CD4-positive, alpha-beta T cell treated with Interleukin-17A for 4 hours (primary cell): ENCODE results near the gene HAPLN2.
A peak's percentile ranks its signal among the peaks of the same experiment; 100 is the strongest.
"Not testable (repeated sequence)": the region's sequence is repeated elsewhere in the genome, so short reads cannot be mapped to it uniquely, and the experiment has no call there.

Experiments
- DNase-seq: peaks from one replicate; pipeline ENCODE4 v3.0.0-alpha.2; 2020; ENCODE audit warnings: mixed read lengths

The HAPLN2 gene

DNA sequence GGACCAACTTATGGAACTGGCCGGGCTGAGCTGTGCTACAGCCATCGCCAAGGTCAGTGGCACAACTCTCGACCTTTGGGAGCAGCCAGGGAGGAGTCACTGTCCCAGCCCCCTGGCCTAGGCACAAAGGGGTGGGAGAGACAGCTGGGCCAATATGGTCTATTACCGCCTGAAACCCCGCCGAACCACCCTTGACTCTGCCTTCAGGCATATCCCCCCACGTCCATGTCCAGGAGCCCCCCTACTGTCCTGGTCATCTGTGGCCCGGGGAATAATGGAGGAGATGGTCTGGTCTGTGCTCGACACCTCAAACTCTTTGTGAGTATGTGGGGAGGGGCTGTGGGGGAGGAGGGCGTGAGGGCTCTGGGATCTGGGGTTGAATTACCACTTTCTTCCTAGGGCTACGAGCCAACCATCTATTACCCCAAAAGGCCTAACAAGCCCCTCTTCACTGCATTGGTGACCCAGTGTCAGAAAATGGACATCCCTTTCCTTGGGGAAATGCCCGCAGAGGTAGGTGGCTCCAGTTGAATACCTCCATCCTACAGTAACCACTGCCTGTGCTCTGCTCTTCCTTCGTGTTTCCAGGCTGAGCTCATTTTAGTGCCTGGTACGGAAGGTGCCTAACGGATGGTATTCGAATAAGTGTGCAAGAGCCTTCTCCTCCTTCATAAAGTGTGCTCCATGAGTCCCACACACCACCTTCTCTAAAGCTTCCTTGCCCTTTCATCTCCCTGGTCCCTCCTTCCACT, 26.9 kb upstream of the HAPLN2 start:
- DNase-seq = no peak

DNA sequence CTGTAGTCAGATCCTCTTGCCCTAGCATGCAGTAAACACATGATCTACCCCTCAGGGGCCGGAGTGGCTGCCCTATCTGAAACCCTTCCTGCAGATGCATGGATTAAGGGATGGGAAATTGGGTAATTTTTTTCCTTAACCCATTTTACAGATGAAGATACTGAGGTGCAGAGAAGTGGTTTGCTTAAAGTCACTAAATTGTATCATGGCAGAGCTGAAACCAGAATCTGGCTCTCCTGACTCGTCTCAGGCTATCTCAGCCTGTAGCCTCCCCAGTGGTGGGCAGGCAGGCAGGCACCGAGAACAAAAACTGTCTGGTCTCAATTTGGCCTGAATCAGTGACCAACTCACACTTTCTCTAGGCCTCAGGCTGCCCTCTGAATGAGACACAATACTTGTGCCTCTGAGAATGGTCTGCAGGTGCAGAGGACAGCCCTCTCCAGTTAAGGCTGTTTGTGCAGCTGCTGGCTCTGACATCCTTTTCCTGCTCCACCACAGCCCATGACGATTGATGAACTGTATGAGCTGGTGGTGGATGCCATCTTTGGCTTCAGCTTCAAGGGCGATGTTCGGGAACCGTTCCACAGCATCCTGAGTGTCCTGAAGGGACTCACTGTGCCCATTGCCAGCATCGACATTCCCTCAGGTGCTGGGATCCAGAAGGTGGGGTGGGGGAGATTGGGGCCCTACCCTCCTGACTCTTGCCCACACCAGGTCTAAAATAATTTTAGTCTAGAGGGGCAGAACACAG, 26.1 kb upstream of the HAPLN2 start:
- DNase-seq = no peak

DNA sequence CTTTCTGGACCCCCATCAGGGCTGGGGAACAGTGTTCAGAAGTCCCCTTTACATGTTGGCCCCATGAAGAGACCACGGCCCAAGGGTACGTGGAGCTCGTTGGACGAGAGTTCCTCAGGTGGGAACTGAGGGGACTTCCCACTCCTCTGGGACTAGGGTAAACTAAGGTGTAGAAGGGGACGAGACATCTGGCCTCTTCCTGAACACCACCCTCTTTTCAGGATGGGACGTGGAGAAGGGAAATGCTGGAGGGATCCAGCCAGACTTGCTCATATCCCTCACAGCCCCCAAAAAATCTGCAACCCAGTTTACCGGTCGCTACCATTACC, 25.6 kb upstream of the HAPLN2 start:
- DNase-seq = no peak

DNA sequence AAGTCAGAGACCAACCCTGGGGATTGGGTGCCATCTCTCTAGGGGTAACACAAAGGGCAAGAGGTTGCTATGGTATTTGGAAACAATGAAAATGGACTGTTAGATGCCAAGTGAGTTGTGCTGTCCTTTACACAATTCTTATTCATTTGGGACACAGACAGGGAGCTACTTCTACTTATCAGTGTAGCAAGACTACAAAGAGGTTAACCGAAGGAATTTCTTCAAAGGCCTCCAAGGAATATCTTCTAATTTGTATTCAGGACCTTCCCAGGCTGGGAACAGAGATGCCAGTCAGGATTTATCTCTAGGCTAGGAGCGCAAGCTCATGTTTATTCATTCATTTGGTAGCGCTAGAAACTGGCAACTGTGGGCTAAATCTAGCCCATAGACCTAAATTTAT, 25.0 kb upstream of the HAPLN2 start:
- DNase-seq = no peak

DNA sequence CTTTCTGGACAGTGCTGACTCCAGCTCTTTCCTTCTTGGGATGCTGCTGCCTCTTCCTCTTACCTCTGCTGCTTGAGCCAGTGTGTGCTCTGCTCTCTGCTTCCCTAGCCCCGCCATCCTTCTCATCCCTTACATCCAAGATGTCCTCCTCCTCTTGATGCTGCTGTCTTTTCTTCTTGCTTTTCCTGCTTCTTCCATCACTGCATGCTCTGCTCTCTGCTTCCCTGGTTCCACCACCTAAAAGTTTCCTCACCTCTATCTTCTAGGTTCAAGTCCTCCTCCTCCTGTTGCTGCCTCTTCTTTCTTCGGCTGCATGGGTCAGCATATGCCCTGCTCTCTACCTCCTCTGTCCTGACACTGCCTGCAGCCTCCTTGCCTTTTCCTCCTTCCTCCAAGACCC, 24.2 kb upstream of the HAPLN2 start:
- DNase-seq = no peak

DNA sequence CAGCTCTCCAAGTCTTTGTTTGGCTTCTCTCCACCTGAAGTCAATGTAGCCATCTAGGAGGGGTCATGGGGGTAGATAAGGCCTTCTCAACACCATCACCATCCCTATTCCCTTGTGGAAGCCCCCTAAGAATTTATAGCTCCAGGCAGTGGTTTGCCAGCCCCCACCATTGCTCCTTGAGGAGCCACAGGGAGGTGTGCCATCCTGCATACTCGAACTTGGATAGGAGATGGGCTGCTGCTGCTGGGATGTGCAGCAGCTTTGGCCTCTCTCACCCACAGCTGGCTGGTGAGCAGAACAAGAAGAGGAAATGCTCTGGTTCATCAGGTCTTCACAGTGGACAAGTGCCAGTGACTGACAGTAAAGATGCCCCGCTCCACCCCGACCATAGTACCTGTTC, 22.8 kb upstream of the HAPLN2 start:
- no peak for DNase-seq

DNA sequence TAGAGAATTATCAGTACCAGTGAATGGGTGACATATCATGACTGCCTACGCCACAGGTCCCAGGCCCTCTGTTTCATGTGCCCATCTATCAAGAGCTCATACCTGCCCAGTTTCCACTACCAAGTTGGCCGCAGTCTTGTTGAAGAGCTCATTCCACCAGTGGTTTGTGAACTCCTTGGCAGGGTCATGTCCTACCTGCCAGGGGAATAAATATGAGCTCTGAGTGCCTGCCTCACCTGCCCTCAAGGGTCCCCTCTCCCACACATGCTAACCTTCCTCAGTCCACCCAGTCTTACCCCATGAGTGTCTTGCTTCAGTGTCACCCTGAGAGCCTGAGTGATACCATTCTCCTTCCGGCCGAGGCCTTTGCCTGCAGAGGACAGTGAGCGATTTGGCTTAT, 21.1 kb upstream of the HAPLN2 start:
- no peak for DNase-seq

DNA sequence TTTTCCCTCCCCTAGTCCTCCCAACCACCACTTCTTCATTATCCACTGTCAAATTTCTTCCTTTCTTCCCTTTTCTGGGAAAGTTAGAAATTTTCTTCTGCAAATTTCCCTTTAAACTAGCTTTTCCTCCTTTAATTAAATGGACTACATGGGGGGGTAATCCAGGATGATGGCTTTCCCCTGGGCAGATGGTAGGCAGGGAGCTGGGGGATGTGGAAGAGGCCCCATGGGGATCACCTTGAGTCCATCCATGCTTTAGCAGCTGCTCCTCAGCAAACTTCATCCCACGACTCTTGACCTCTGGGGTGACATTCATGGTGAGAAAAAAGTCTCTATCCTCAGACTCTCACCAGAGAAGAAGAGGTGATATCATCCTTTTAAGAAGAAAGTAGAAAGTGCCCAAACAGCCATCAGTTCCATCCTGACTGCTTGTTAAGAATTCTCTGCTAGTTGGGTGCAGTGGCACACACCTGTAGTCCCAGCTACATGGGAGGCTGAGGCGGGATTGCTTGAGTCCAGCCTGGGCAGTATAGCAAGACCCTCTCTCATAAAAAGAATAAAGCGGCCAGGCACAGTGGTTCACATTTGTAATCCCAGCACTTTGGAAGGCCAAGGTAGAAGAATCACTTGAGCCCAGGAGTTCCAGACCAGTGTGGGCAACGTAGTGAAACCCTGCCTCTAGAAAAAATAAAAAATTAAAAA, 20.3 kb upstream of the HAPLN2 start:
- no peak for DNase-seq

DNA sequence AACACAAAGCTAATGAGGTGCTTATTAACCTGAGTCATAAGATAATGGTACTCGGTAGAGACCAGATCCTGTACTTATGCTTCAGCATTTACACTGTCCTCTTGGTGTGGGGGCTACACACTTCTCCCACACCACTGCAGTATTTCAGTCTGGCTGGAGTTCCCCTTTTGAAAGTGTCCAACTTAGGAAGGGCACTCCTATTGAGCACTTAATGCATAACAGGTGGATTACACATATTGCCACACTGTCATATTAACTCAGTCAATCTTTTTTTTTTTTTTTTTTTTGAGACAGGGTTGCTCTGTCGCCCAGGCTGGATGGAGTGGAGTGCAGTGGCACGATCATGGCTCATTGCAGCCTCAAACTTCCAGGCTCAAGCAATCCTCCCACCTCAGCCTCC, 19.4 kb upstream of the HAPLN2 start:
- DNase-seq = no peak

DNA sequence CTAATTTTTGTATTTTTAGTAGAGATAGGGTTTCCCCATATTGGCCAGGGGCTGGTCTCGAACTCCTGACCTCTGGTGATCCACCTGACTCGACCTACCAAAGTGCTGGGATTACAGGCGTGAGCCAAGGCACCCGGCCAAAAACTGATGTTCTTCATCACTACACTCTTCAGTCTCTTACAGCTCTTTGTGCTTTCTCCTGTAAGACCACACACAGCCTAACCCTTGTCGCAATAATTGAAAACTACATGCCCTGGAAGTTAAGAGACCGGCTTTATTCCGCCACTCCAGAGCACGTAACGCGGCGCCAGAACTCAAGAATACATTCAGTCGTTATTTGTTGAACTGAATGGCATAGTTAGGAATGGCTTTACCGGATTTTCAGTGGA, 18.5 kb upstream of the HAPLN2 start:
- DNase-seq = no peak

DNA sequence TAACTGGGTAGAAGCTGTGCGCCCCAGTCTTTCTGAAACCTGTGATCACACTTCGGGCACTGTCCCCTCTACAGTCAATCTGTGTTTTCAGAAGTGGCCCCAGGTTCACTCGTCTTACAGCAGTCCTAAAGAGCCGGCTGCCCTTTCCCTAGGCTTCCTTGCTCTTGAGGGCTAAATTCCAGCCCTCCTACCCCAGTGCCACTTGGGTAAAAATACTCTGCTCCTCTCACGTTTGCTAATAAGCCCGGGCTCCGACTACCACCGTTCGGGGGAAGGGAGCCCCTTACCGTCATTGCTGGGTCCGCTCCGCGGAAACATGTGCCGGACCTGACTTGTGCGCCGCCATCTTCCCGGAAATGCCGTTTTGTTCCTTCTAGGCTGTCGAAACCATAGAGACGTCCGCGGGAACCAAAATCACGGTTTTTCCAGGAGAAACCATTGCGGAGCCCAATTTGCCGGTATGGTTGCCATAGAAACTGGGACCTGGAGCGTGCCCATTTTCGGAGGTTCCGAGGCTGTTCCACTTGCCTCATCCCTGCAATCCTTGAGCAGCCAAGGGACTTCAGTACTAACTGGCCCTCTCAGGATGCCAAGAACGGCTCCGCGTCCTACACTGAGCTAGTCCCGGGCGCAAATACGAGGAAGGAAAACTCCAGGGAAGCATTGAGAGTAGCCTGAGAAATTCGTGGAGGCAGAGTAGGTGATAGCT, 17.9 kb upstream of the HAPLN2 start, which contains the start of gene GPATCH4:
Gene GPATCH4 (minus strand): TSS at position 358 of the 709 bp plus-strand sequence.
- DNase-seq = peak; percentile 78

DNA sequence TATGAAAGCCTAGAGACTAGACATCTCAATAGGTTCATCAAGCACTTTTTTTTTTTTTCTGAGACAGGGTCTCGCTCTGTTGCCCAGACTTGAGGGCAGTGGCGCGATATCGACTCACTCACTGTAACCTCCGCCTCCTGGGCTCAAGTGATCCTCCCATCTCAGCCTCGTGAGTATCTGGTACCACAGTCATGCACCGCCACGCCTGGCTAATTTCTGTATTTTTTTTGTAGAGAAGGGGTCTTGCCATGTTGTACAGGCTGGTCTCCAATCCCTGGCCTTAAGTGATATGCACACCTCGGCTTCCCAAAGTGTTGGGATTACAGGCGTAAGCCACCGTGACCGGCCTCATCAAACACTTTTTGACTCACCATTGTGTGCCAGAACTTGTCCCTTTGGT, 17.3 kb upstream of the HAPLN2 start:
- no peak for DNase-seq

DNA sequence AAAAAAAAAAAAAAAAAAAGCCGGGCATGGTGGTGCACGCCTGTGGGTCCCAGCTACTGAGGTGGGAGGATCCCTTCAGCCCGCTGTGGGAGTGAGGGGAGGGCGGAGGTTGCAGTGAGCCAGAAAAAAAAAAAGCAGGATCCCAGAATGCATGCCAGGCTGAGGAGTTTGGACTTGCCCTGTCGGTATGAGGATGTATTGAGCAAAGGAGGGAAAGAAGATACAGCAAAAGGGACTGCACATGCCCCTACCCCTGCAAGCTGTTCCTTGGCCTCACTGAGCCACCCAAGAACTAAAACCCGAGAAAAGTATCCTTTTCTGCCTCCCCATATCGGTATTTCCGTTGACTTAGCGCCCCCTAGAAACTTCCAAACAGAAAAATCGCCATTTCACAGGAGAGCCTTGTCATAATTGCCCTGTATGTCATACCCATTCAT, 16.6 kb upstream of the HAPLN2 start:
- peak; percentile 17 for DNase-seq

DNA sequence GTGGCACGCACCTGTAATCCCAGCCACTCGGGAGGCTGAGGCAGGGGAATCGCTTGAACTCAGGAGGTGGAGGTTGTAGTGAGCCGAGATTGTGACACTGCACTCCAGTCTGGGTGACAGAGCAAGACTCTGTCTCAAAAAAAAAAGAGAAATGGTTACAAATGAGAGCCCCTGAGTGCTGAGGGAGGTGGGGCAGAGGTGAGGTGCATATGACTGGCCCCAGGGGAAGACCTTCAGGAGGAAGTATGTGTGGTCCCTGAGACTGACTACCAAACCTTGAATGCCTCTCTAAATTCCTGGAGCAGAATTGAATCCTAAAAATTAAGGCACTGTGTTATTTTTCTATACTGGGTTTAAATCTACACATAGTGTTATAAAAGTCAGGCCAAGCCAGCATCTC, 11.9 kb upstream of the HAPLN2 start:
- not testable (repeated sequence) for DNase-seq

DNA sequence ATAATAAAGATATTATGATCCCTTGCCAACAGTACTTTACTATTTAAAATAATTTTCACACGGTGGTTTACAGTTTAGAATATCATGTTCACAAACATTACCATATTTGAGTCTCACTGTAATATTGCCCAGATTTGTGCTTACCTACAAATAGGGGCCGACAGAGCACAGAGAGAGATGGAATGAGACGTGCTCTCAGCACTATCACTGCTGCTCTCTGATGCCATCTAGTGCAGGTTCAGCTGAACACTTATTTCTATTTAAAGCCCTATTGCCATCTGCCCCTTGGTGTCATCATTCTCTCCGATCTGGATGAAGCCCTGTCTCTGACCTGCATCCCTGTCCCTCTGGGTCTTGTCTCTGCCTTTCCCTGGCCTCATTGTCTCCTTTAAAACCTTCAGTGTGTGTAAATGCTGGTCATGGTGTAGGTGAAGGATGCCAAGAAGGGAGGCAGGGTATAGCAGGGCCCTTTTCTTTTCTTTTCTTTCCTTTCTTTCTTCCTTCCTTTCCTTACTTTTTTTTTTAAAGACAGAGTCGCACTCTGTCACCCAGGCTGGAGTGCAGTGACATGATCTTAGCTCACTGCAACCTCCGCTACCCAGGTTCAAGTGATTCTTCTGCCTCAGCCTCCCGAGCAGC, 11.1 kb upstream of the HAPLN2 start:
- DNase-seq = peak; percentile 72

DNA sequence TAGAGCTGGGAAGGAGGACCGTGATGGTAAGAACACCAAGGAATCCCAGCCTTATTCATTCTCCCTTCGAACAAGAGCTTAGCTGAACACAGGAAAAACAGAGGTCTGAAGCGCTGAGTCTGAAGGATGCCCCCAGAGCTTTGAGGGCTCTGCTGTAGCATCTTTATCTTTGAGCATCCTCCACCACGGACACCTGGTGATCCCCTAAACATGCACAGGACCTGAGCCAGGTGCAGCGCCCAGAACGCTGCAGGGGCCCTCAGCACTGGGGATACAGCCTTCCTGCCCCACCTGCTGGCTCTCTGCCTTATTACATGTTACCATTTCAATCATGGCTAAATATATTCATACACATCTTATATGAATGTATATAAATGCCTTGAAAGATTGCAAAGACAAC, 10.2 kb upstream of the HAPLN2 start:
- DNase-seq = peak; percentile 72

DNA sequence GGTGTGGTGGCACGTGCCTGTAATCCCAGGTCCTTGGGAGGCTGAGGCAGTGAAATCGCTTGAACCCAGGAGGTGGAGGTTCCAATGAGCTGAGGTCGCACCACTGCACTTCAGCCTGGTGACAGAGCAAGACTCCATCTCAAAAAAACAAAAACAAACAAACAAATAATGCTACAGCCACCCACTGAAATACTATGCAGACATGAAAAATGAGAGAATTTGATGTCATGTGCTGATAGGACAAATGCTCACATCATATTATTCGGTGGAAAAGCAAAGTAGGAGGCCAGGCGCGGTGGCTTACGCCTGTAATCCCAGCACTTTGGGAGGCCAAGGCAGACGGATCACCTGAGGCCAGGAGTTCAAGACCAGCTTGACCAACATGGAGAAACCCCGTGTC, 9.1 kb upstream of the HAPLN2 start:
- DNase-seq = not testable (repeated sequence)

DNA sequence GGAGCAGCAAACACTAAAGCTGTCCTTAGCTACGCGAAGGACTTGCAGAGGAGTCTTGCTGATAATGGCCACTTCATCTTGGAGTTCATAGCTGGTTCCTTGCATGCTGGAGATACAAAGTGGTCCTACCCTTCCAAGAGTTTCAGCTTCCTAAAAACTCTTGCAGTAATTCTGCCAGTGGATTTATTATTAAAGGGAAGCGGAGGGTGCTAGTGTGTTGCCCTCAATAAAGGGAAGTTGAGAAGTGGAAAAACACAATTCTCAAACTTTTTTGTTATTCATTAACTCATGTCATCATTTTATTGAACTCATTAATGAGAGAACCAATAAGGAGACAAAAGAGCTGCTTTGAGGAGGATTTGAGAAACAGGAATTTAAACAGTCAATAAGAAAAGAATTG, 6.5 kb upstream of the HAPLN2 start:
- no peak for DNase-seq

DNA sequence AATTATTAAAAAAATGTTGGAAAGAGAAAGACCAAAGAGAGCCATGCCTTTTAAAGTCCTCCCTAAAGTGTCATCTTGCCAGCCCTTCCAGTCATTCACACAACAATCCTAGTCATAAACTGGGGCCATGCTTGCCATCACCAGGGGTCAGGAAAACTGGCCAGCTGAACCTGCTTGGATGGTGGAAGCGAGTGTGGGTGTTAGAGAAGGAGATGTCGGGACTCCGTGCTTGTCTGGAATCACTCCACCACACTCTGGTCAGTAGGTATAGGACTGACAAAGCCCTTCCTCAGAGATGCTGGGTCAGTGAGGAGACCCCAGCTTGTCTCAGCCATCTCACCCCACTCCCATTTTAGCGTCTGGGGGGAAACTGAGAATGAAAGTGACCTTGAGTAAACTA, 3.3 kb upstream of the HAPLN2 start:
- no peak for DNase-seq

DNA sequence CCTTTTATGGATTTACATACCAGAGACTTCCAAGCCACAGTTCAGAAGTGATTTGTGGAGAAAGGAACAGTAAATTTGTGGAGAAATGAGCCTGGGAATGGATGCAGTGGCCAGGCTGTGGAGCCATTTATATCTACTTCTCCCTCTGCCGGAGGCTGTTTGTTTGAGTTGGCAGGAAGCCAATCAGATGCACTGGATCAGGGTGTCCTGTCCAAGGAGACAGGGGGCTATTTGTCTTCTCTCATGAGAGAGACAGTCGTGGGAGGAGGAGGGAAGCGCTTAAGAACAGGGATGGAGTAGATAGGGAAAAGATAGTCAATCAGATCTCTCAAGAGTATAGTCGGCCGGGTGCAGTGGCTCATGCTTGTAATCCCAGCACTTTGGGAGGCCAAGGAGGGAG, 2.8 kb upstream of the HAPLN2 start:
- DNase-seq = no peak

DNA sequence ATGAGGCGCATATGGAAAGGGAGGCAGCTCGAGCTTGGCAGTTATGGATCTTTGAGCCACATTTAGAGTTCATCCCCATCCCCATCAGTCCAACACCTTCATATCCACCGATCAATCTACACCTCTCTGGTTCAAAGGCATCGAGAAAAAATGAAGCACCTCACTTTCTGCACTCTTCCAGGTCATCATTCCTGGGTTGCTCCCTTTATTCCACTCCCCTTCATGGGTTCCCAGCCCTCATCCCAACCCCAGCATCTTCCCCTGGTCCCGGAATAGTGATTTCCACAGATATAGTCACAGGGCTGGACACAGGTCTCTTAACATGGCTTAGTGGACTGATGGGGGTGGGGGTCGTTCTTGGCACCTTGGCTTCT, 354 bp downstream of the HAPLN2 start:
- DNase-seq = no peak

DNA sequence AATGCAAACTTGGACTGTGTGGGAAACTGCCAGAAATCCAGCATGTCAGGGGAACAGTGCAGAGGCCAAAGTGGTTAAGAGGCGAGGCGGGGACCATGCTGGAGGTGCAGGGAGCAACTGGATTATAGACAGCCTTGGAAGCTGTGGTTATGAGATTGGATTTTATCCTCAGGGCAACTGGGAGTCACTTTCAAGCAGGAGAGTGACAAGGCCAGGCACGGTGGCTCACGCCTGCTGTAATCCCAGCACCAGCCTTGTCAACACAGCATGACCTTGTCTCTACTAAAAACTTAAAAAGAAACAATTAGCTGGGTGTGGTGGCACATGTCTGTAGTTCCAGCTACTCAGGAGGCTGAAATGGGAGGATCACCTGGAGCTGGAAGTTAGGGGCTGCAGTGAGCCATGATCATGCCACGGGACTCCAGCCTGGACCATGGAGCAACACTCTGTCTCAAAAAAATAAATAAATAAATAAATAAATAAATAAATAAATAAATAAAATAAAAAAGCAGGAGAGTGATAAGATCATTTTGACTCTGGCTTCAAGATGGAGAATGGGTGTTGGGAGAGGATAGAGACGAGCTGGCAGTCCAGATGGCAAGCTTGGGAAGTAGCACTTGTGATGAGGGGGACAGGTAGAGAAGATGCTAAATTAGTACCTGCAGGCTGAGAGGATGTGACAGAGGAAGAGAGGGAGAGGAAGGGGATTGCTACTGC, 3.5 kb downstream of the HAPLN2 start:
- DNase-seq = no peak
